Liver (tissue), 9 donors: ENCODE measurements around the gene NHSL2. TPM values are rescaled to one million over a fixed set of nuclear protein-coding genes. Genes with fewer than 3 reads are reported as not detected.

Experiments used
- DNase-seq: peaks from one replicate; pipeline ENCODE4 v3.0.0-alpha.2; 2017; ENCODE audit warnings: low spot score
- H3K27ac ChIP-seq, 2 donors: one replicate each; pipeline ENCODE4 v1.7.0; 2013; ENCODE audit warnings: inconsistent platforms in 2 of 2, low read length in 2 of 2, control low read depth in 1 of 2, low read depth in 1 of 2, mild to moderate bottlenecking in 1 of 2
- H3K27me3 ChIP-seq, 4 donors: one replicate each; pipeline versions ENCODE4 v1.6.1 to v1.7.0; 2013; ENCODE audit warnings: low read length in 3 of 4, inconsistent platforms in 1 of 4, mild to moderate bottlenecking in 1 of 4, moderate library complexity in 1 of 4; ENCODE audit not compliant: control insufficient read depth in 4 of 4, insufficient read depth in 4 of 4
- H3K36me3 ChIP-seq, 4 donors: one replicate each; pipeline versions ENCODE4 v1.6.1 to v1.7.0; 2013; ENCODE audit warnings: low read length in 3 of 4, mild to moderate bottlenecking in 3 of 4, low read depth in 1 of 4, moderate library complexity in 1 of 4; ENCODE audit not compliant: control insufficient read depth in 4 of 4, insufficient read depth in 3 of 4
- H3K4me1 ChIP-seq, 4 donors: one replicate each; pipeline versions ENCODE4 v1.6.1 to v1.7.0; 2013; ENCODE audit warnings: low read length in 3 of 4, mild to moderate bottlenecking in 3 of 4, moderate library complexity in 1 of 4; ENCODE audit not compliant: control insufficient read depth in 4 of 4, insufficient read depth in 4 of 4
- H3K4me3 ChIP-seq, 3 donors: one replicate each; pipeline versions ENCODE4 v1.6.1 to v1.7.0; 2013; ENCODE audit warnings: low read length in 3 of 3, control low read depth in 1 of 3, low read depth in 1 of 3, mild to moderate bottlenecking in 1 of 3
- H3K9ac ChIP-seq, 2 donors: one replicate each; pipeline ENCODE4 v1.7.0; 2013; ENCODE audit warnings: low read length in 2 of 2, mild to moderate bottlenecking in 2 of 2, moderate library complexity in 2 of 2, control low read depth in 1 of 2, low read depth in 1 of 2
- H3K9me3 ChIP-seq, 4 donors: one replicate each; pipeline versions ENCODE4 v1.6.1 to v1.7.0; 2013; ENCODE audit warnings: low read length in 3 of 4; ENCODE audit not compliant: control insufficient read depth in 4 of 4
- EGR1 ChIP-seq, 2 donors: IDR thresholded peaks; 2 replicates each; pipeline ENCODE4 v1.6.1; 2016 to 2018; ENCODE audit warnings: antibody characterized with exemption in 2 of 2, low read depth in 2 of 2
- FOXA1 ChIP-seq: IDR thresholded peaks from 2 replicates; pipeline ENCODE4 v1.6.1; 2016; ENCODE audit warnings: antibody characterized with exemption
- FOXA2 ChIP-seq: IDR thresholded peaks from 2 replicates; pipeline ENCODE4 v1.6.1; 2016; ENCODE audit warnings: antibody characterized with exemption
- GABPA ChIP-seq, 2 donors: IDR thresholded peaks in 1 of 2; conservative IDR thresholded peaks in 1 of 2; 2 replicates each; pipeline ENCODE4 v1.6.1; 2016; ENCODE audit warnings: antibody characterized with exemption in 2 of 2, mild to moderate bottlenecking in 1 of 2, moderate library complexity in 1 of 2
- HNF4A ChIP-seq, 2 donors: conservative IDR thresholded peaks; 2 replicates each; pipeline ENCODE4 v1.6.1; 2016; ENCODE audit warnings: antibody characterized with exemption in 2 of 2, mild to moderate bottlenecking in 2 of 2
- HNF4G ChIP-seq: IDR thresholded peaks from 2 replicates; pipeline ENCODE4 v1.6.1; 2016; ENCODE audit warnings: antibody characterized with exemption
- JUND ChIP-seq, 2 donors: IDR thresholded peaks; 2 replicates each; pipeline ENCODE4 v1.6.1; 2016; ENCODE audit warnings: antibody characterized with exemption in 2 of 2
- NR2F2 ChIP-seq: IDR thresholded peaks from 2 replicates; pipeline ENCODE4 v1.6.1; 2016; ENCODE audit warnings: antibody characterized with exemption
- RAD21 ChIP-seq, 2 donors: IDR thresholded peaks; 2 replicates each; pipeline ENCODE4 v1.6.1; 2016; ENCODE audit warnings: antibody characterized with exemption in 2 of 2, mild to moderate bottlenecking in 2 of 2
- RXRA ChIP-seq, 2 donors: IDR thresholded peaks; 2 replicates each; pipeline ENCODE4 v1.6.1; 2017 to 2018; ENCODE audit warnings: antibody characterized with exemption in 2 of 2, mild to moderate bottlenecking in 1 of 2
- TAF1 ChIP-seq: conservative IDR thresholded peaks from 2 replicates; pipeline ENCODE4 v1.6.1; 2016; ENCODE audit warnings: antibody characterized with exemption, mild to moderate bottlenecking
- YY1 ChIP-seq: IDR thresholded peaks from 2 replicates; pipeline ENCODE4 v1.6.1; 2016; ENCODE audit warnings: antibody characterized with exemption, mild to moderate bottlenecking
- WGBS: extraction: QIAGEN DNeasy Blood & Tissue Kit; methylation state at CpG from one replicate; pipeline ENCODE4 v1.1.7; 2013; 5-methylcytosine and 5-hydroxymethylcytosine counted together
- polyA plus RNA-seq, 2 donors: library from polyadenylated mRNA; stranded (reverse) in 1 of 2; unstranded in 1 of 2; fragments of 200-250 nt in 1 of 2; fragments of >200 nt in 1 of 2; fragmentation: Nextera tagmentation in 1 of 2; extraction: Ambion mirVana in 1 of 2; gene quantifications; one replicate each; pipeline versions ENCODE4 v1.2.1 to v1.2.3, GENCODE V29; 2013 to 2015
- total RNA-seq, 2 donors: library from RNA; depleted of rRNA; stranded (reverse); fragments of >200 nt; gene quantifications; one replicate each; pipeline ENCODE4 v1.2.3, GENCODE V29; 2014
- TF ChIP-seq, protein P1 (sequence below): IDR thresholded peaks from 2 replicates; pipeline ENCODE4 v1.6.1; 2016; ENCODE audit warnings: antibody characterized with exemption
- TF ChIP-seq, protein P2 (sequence below): IDR thresholded peaks from 2 replicates; pipeline ENCODE4 v1.6.1; 2016; ENCODE audit warnings: antibody characterized with exemption
- TF ChIP-seq, protein P3 (sequence below): fragments of 150-350 bp; IDR thresholded peaks from 2 replicates; pipeline ENCODE4 v1.5.1; 2017; ENCODE audit warnings: improper control_type of control experiment, low read depth, low read length; ENCODE audit not compliant: missing input control
- TF ChIP-seq, protein P4 (sequence below): IDR thresholded peaks from 2 replicates; pipeline ENCODE4 v1.6.1; 2016; ENCODE audit warnings: antibody characterized with exemption
- TF ChIP-seq, protein P5 (sequence below): IDR thresholded peaks from 2 replicates; pipeline ENCODE4 v1.6.1; 2016; ENCODE audit warnings: antibody characterized with exemption, mild to moderate bottlenecking
- donor health status: healthy.
- donor health status: healthy.
- donor health status: healthy.
- donor health status: healthy.
- donor health status: healthy.

NHSL2 gene
- total and polyA plus RNA-seq, 4 donors, result 0.45 to 1.3 (median 1.1) TPM

DNA sequence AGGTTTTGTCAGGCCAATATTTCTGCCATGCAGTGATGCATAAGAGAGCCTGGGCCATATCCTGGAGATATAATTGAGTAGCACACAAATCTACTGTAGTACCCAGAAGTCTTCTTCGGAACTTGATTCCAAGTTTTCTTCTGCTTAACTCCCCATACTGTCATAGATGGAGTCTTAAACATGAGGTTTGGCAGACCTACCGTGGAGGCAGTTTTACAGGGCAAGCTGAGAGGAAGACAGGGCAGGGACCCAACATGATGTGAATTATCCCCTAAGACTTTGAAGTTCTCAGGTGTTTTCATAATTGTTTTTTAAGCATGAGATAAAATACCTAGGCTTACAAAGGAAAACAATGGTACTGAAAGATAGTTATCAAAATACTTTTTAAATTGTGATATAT lies 18.2 kb downstream of the NHSL2 start:
- H3K9me3 ChIP-seq, result no peaks in the 10 kb centered on the region
- no peaks in the 10 kb centered on the region for H3K36me3 ChIP-seq
- no peak overlapping the region for H3K4me3 ChIP-seq
- H3K27me3 ChIP-seq, result peaks cover 0 to 4% (median 0%) of the 10 kb centered on the region in 4 donors
- WGBS, result 88% methylated on average over 2 of the region's 2 CpGs
- no peak for TF ChIP-seq FOXA2
- TF ChIP-seq HNF4A (conservative IDR thresholded peaks at IDR 0.05), result no peak
- TF ChIP-seq, protein P1, sequence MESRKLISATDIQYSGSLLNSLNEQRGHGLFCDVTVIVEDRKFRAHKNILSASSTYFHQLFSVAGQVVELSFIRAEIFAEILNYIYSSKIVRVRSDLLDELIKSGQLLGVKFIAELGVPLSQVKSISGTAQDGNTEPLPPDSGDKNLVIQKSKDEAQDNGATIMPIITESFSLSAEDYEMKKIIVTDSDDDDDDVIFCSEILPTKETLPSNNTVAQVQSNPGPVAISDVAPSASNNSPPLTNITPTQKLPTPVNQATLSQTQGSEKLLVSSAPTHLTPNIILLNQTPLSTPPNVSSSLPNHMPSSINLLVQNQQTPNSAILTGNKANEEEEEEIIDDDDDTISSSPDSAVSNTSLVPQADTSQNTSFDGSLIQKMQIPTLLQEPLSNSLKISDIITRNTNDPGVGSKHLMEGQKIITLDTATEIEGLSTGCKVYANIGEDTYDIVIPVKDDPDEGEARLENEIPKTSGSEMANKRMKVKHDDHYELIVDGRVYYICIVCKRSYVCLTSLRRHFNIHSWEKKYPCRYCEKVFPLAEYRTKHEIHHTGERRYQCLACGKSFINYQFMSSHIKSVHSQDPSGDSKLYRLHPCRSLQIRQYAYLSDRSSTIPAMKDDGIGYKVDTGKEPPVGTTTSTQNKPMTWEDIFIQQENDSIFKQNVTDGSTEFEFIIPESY, result no peak
- no peak for TF ChIP-seq RAD21 (IDR thresholded peaks at IDR 0.05)
- no peak for TF ChIP-seq NR2F2
- no peak for TF ChIP-seq JUND (IDR thresholded peaks at IDR 0.05)
- TF ChIP-seq, protein P2, sequence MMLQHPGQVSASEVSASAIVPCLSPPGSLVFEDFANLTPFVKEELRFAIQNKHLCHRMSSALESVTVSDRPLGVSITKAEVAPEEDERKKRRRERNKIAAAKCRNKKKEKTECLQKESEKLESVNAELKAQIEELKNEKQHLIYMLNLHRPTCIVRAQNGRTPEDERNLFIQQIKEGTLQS, result no peak
- TF ChIP-seq TAF1, result no peak
- no peak for TF ChIP-seq GABPA (IDR thresholded peaks at IDR 0.05 in 1 of 2, conservative IDR thresholded peaks at IDR 0.05 in 1 of 2)
- TF ChIP-seq FOXA1, result no peak
- TF ChIP-seq, protein P3, sequence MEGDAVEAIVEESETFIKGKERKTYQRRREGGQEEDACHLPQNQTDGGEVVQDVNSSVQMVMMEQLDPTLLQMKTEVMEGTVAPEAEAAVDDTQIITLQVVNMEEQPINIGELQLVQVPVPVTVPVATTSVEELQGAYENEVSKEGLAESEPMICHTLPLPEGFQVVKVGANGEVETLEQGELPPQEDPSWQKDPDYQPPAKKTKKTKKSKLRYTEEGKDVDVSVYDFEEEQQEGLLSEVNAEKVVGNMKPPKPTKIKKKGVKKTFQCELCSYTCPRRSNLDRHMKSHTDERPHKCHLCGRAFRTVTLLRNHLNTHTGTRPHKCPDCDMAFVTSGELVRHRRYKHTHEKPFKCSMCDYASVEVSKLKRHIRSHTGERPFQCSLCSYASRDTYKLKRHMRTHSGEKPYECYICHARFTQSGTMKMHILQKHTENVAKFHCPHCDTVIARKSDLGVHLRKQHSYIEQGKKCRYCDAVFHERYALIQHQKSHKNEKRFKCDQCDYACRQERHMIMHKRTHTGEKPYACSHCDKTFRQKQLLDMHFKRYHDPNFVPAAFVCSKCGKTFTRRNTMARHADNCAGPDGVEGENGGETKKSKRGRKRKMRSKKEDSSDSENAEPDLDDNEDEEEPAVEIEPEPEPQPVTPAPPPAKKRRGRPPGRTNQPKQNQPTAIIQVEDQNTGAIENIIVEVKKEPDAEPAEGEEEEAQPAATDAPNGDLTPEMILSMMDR, result no peak
- TF ChIP-seq, protein P4, sequence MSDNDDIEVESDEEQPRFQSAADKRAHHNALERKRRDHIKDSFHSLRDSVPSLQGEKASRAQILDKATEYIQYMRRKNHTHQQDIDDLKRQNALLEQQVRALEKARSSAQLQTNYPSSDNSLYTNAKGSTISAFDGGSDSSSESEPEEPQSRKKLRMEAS, result no peak
- TF ChIP-seq HNF4G, result no peak
- TF ChIP-seq EGR1 (IDR thresholded peaks at IDR 0.05; ENCODE audit: low read depth in 2 of 2), result no peak
- no peak for TF ChIP-seq YY1
- DNase-seq, result no peak
- H3K27ac ChIP-seq, result no peak overlapping the region
- H3K9ac ChIP-seq, result no peak overlapping the region
- no peaks in the 10 kb centered on the region for H3K4me1 ChIP-seq

DNA sequence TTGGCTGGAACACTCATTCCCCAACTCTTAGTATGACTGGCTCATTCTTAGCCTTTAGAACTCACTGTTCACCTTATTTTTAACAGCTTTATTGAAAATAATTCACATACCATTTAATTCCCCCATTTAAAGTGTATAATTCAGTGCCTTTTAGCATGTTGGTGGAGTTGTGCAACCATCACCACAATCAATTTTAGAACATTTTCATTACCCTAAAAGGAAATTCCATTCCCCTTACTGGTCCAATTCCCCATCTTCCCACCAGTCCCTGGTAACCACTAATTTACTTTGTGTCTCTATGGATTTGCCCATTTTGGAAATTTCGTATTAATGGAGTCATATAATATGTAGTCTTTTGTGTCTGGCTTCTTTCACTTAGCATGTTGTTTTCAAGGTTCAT lies 19.7 kb downstream of the NHSL2 start:
- TF ChIP-seq, protein P2, result no peak
- TF ChIP-seq FOXA1 (no peak), RAD21 (IDR thresholded peaks at IDR 0.05) (no peak), EGR1 (IDR thresholded peaks at IDR 0.05; ENCODE audit: low read depth in 2 of 2) (no peak), FOXA2 (no peak)
- H3K9ac ChIP-seq, result no peak overlapping the region
- no peak for DNase-seq
- H3K4me3 ChIP-seq, result no peak overlapping the region
- WGBS, result 90% methylated on average over 1 of the region's 1 CpG
- H3K27ac ChIP-seq, result no peak overlapping the region
- H3K9me3 ChIP-seq, result no peaks in the 10 kb centered on the region
- H3K27me3 ChIP-seq, result peaks cover 0 to 4% (median 0%) of the 10 kb centered on the region in 4 donors
- no peaks in the 10 kb centered on the region for H3K36me3 ChIP-seq
- H3K4me1 ChIP-seq, result no peaks in the 10 kb centered on the region

DNA sequence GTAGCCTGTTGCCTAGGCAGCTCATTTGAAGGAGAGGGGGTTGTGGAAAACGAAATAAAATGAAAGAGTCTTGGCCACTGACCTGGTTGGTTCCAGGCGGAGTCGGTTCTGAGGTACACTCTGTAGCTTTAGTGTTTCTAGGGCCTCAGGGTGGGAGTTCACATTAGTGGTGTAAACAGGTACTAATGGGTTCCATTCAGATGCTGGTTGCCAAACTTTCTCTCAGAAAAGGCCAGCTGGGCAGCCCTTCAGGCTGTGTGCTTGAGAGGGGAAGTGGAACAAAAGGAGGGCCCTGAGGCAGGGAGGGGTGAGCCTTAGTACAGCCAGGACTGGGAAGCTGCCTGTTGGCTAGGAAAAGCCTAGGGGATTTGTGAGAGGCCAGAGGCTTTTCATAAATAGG lies 24.8 kb downstream of the NHSL2 start:
- Histone ChIP-seq H3K27me3 (peaks cover 0 to 4% (median 0%) of the 10 kb centered on the region in 4 donors), H3K4me3 (no peak overlapping the region), H3K9ac (no peak overlapping the region), H3K9me3 (no peaks in the 10 kb centered on the region), H3K4me1 (no peaks in the 10 kb centered on the region), H3K36me3 (no peaks in the 10 kb centered on the region), H3K27ac (no peak overlapping the region)
- 71% methylated on average over 3 of the region's 3 CpGs for WGBS
- no peak for DNase-seq
- TF ChIP-seq RXRA (IDR thresholded peaks at IDR 0.05), result no peak
- TF ChIP-seq EGR1 (IDR thresholded peaks at IDR 0.05; ENCODE audit: low read depth in 2 of 2), result no peak
- TF ChIP-seq FOXA2, result no peak
- TF ChIP-seq HNF4G, result no peak
- TF ChIP-seq, protein P5, sequence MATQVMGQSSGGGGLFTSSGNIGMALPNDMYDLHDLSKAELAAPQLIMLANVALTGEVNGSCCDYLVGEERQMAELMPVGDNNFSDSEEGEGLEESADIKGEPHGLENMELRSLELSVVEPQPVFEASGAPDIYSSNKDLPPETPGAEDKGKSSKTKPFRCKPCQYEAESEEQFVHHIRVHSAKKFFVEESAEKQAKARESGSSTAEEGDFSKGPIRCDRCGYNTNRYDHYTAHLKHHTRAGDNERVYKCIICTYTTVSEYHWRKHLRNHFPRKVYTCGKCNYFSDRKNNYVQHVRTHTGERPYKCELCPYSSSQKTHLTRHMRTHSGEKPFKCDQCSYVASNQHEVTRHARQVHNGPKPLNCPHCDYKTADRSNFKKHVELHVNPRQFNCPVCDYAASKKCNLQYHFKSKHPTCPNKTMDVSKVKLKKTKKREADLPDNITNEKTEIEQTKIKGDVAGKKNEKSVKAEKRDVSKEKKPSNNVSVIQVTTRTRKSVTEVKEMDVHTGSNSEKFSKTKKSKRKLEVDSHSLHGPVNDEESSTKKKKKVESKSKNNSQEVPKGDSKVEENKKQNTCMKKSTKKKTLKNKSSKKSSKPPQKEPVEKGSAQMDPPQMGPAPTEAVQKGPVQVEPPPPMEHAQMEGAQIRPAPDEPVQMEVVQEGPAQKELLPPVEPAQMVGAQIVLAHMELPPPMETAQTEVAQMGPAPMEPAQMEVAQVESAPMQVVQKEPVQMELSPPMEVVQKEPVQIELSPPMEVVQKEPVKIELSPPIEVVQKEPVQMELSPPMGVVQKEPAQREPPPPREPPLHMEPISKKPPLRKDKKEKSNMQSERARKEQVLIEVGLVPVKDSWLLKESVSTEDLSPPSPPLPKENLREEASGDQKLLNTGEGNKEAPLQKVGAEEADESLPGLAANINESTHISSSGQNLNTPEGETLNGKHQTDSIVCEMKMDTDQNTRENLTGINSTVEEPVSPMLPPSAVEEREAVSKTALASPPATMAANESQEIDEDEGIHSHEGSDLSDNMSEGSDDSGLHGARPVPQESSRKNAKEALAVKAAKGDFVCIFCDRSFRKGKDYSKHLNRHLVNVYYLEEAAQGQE, result no peak
- TF ChIP-seq, protein P1, result no peak
- no peak for TF ChIP-seq JUND (IDR thresholded peaks at IDR 0.05)
